Measurements from ENCODE around the gene DCAF10. TPM values are rescaled to one million over a fixed set of nuclear protein-coding genes. Genes with fewer than 3 reads are reported as not detected.

DCAF10 gene
- total RNA-seq, 1 experiment from 2014 or later = 5.7 TPM

DNA sequence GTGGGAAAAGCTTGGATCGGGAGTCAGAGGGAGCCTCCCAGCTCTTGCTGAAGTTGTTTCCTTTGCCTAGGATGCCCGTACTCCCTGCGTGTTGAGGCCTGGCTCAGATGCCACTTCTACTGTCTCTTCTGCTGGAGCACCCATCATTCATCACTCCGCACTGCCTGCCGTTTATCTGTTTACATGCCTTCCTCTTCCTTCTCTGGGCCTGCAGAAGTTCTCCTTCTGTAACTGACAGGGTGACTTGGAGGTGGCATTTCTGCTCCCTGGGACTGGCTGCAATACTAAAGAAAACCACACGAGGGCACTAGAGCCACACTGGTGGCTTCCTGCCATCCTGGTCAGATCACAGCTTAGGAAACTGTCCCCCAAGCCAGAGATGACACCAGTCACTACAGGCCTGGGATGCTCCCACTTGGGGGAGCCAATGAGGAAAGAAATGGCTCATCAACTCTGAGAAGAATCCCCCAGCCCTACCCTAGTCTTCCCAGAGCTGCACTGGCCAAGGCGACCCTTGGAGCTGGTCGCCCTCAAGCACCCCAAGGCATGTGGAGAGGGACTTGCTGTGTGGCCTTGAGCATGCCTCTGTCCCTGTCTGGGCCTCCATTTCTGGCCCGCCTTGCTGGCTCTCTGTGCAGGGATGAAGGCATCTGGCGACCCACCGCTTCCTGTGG lies 113.0 kb downstream of the DCAF10 start:
- DNase-seq = no peak
- H3K27ac Mint-ChIP-seq (ENCODE audit: unreplicated experiment) = no peak overlapping the region
- H3K4me3 Mint-ChIP-seq (ENCODE audit: low read depth, unreplicated experiment) = no peak overlapping the region
- H3K36me3 Mint-ChIP-seq (ENCODE audit: insufficient read depth, unreplicated experiment) = no peaks in the 10 kb centered on the region
- CTCF ChIA-PET = no interaction called here
- H3K4me1 Mint-ChIP-seq (ENCODE audit: low read depth, unreplicated experiment) = no peaks in the 10 kb centered on the region
- BruUV-seq (replicated peaks) = no TSS peak
- no peaks in the 10 kb centered on the region for H3K9me3 Mint-ChIP-seq (ENCODE audit: low read depth, unreplicated experiment)
- TF ChIP-seq, protein P1, sequence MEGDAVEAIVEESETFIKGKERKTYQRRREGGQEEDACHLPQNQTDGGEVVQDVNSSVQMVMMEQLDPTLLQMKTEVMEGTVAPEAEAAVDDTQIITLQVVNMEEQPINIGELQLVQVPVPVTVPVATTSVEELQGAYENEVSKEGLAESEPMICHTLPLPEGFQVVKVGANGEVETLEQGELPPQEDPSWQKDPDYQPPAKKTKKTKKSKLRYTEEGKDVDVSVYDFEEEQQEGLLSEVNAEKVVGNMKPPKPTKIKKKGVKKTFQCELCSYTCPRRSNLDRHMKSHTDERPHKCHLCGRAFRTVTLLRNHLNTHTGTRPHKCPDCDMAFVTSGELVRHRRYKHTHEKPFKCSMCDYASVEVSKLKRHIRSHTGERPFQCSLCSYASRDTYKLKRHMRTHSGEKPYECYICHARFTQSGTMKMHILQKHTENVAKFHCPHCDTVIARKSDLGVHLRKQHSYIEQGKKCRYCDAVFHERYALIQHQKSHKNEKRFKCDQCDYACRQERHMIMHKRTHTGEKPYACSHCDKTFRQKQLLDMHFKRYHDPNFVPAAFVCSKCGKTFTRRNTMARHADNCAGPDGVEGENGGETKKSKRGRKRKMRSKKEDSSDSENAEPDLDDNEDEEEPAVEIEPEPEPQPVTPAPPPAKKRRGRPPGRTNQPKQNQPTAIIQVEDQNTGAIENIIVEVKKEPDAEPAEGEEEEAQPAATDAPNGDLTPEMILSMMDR (IDR thresholded peaks at IDR 0.05; ENCODE audit: unreplicated experiment) = no peak
- no peaks in the 10 kb centered on the region for H3K27me3 Mint-ChIP-seq (ENCODE audit: unreplicated experiment)
- intact Hi-C loops (cut with micrococcal nuclease; ENCODE audit: unreplicated experiment) = no loop called here

DNA sequence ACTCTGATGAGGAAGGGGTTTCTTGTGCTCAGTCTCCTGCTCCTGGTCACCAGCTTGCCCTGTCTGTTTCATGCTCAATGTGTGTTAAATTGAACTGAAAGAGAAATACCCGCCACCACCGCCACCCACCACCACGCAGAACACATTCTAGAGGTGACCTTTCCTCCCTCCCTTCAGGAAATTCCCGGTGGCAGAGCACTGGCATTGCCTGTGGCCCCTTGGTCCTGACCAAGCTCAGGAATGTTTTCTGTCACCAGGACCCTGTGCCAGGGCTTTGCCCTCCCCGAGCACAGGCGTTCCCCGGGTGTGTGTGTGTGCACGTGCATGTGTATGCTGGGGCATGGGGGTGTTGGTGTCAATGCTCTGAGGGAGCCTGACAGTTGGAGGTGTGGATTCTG lies 113.6 kb downstream of the DCAF10 start:
- TF ChIP-seq, protein P1 (IDR thresholded peaks at IDR 0.05; ENCODE audit: unreplicated experiment) = no peak
- DNase-seq = no peak
- Mint-ChIP-seq H3K4me3 (ENCODE audit: low read depth, unreplicated experiment) (no peak overlapping the region), H3K36me3 (ENCODE audit: insufficient read depth, unreplicated experiment) (no peaks in the 10 kb centered on the region), H3K27ac (ENCODE audit: unreplicated experiment) (no peak overlapping the region), H3K9me3 (ENCODE audit: low read depth, unreplicated experiment) (no peaks in the 10 kb centered on the region), H3K4me1 (ENCODE audit: low read depth, unreplicated experiment) (no peaks in the 10 kb centered on the region), H3K27me3 (ENCODE audit: unreplicated experiment) (no peaks in the 10 kb centered on the region)
- CTCF ChIA-PET = no interaction called here
- intact Hi-C loops (cut with micrococcal nuclease; ENCODE audit: unreplicated experiment) = no loop called here
- no TSS peak for BruUV-seq (replicated peaks)

DNA sequence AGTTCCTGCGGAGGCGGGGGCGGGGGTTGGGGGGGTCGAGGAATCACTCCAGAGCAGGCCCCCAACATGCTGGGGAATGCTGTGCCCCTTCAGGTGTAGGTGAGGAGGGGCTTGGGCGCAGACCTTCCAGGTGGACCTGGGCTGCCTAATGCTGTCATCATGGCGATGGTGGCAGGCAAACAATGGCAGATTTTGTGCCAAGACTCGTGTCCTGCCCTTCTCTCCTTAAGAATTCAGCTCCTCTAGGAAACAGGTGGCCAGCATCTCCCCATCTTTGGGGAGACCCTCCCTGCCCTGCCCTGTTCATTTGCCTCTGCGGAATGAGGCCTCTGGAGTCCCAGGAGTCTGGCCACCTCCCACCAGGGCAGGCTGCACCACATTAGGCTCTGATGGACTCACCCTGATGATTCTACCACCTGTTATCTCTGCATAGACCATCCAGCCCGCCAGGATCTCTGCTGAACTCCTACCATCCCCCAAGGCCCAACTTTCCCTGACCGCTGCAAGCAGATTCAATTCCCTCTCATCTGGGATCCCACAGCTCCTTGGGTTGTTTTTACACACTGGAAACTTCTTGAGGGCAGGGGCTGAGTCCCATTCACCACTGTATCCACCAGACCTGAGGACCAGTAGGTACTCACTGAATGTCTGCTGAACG lies 114.2 kb downstream of the DCAF10 start:
- TF ChIP-seq, protein P1 (IDR thresholded peaks at IDR 0.05; ENCODE audit: unreplicated experiment) = no peak
- Mint-ChIP-seq H3K27me3 (ENCODE audit: unreplicated experiment) (no peaks in the 10 kb centered on the region), H3K4me1 (ENCODE audit: low read depth, unreplicated experiment) (no peaks in the 10 kb centered on the region), H3K9me3 (ENCODE audit: low read depth, unreplicated experiment) (no peaks in the 10 kb centered on the region), H3K36me3 (ENCODE audit: insufficient read depth, unreplicated experiment) (no peaks in the 10 kb centered on the region), H3K4me3 (ENCODE audit: low read depth, unreplicated experiment) (no peak overlapping the region), H3K27ac (ENCODE audit: unreplicated experiment) (no peak overlapping the region)
- CTCF ChIA-PET = no interaction called here
- DNase-seq = no peak
- no TSS peak for BruUV-seq (replicated peaks)
- intact Hi-C loops (cut with micrococcal nuclease; ENCODE audit: unreplicated experiment) = no loop called here

DNA sequence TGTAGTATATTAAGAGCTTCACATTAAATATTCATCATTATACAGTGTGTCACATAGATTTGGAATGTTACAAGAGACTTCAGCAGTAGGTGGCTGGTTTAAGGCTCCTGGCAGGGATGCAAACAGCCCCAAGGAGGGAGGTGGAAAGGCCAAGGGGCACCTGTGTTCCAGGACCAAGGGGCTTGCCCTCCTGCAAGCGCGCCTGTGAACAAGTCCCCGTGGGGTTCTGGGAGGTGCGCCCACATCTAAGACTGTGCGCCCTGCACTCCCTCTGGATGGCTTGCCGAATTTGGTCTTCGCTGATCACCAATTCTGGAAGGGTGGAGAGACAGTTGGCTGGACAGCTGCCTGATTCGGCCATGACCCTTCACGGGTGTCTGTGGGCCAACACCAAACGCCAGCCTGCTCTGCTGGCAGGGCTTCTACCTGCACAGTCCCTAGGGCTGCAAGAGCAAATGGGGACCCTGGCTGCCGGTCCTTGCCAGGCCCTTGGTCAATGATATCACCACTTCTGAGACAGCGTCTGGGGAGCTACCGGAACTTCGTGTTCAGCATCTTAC lies 115.4 kb downstream of the DCAF10 start:
- intact Hi-C loops (cut with micrococcal nuclease; ENCODE audit: unreplicated experiment) = no loop called here
- CTCF ChIA-PET = no interaction called here
- no peak for DNase-seq
- Mint-ChIP-seq H3K27me3 (ENCODE audit: unreplicated experiment) (no peaks in the 10 kb centered on the region), H3K36me3 (ENCODE audit: insufficient read depth, unreplicated experiment) (no peaks in the 10 kb centered on the region), H3K9me3 (ENCODE audit: low read depth, unreplicated experiment) (no peaks in the 10 kb centered on the region), H3K27ac (ENCODE audit: unreplicated experiment) (no peak overlapping the region), H3K4me3 (ENCODE audit: low read depth, unreplicated experiment) (no peak overlapping the region), H3K4me1 (ENCODE audit: low read depth, unreplicated experiment) (no peaks in the 10 kb centered on the region)
- TF ChIP-seq, protein P1 (IDR thresholded peaks at IDR 0.05; ENCODE audit: unreplicated experiment) = no peak
- BruUV-seq (replicated peaks) = no TSS peak
